ENCODE results near the gene CACNG4.

- no peak for TF ChIP-seq CTCF (IDR thresholded peaks at IDR 0.05)
- TF ChIP-seq POLR2A (IDR thresholded peaks at IDR 0.05): no peak
- no peak for TF ChIP-seq EP300 (IDR thresholded peaks at IDR 0.05; ENCODE audit: low read depth)
These were observed 31.4 kb downstream of the CACNG4 start for GRCh38 chr17:66995944-66996343.
